Ammon's horn (tissue), 1 donor: Measurements from ENCODE around the gene BRD3.
A peak's percentile ranks its signal among the peaks of the same experiment; 100 is the strongest.

Experiments
- DNase-seq: peaks from one replicate; pipeline ENCODE4 v3.0.0-alpha.2; 2016; ENCODE audit warnings: low spot score

BRD3 gene

GRCh38 chr9:134024828-134025605, 42.8 kb downstream of the BRD3 start, which contains the start of gene BRD3OS:
Gene BRD3OS, plus strand, starts transcription at chr9:134025481. Its CDS starts 1,267 bp downstream, at chr9:134026748.
- DNase-seq = peak; percentile 100

- DNase-seq = no peak
Observed at GRCh38 chr9:134024214-134024792, 43.5 kb downstream of the BRD3 start.

GRCh38 chr9:134014946-134015345, 52.9 kb downstream of the BRD3 start:
- no peak for DNase-seq

GRCh38 chr9:134011401-134011800, 56.4 kb downstream of the BRD3 start:
- DNase-seq = no peak

- DNase-seq = no peak
Observed at GRCh38 chr9:134010310-134011173, 57.3 kb downstream of the BRD3 start.

GRCh38 chr9:134007571-134007970, 60.3 kb downstream of the BRD3 start:
- no peak for DNase-seq

- DNase-seq = no peak
Observed at GRCh38 chr9:134007150-134007549, 60.7 kb downstream of the BRD3 start.

GRCh38 chr9:134005381-134005780, 62.4 kb downstream of the BRD3 start:
- DNase-seq = no peak

GRCh38 chr9:134004881-134005280, 62.9 kb downstream of the BRD3 start:
- no peak for DNase-seq

- no peak for DNase-seq
Observed at GRCh38 chr9:134004131-134004873, 63.5 kb downstream of the BRD3 start.

- DNase-seq = no peak
Observed at GRCh38 chr9:134003237-134003636, 64.6 kb downstream of the BRD3 start.

- no peak for DNase-seq
Observed at GRCh38 chr9:134002796-134003195, 65.0 kb downstream of the BRD3 start.

GRCh38 chr9:133999851-134000265, 68.0 kb downstream of the BRD3 start:
- DNase-seq = no peak

- DNase-seq = no peak
Observed at GRCh38 chr9:133998915-133999595, 68.8 kb downstream of the BRD3 start.

- no peak for DNase-seq
Observed at GRCh38 chr9:133997584-133997983, 70.2 kb downstream of the BRD3 start.

- no peak for DNase-seq
Observed at GRCh38 chr9:133996531-133997520, 71.0 kb downstream of the BRD3 start.

- DNase-seq = no peak
Observed at GRCh38 chr9:133995012-133995896, 72.6 kb downstream of the BRD3 start.

- peak; percentile 83 for DNase-seq
Observed at GRCh38 chr9:133994353-133995011, 73.3 kb downstream of the BRD3 start.
